CD4-positive, alpha-beta T cell treated with Interleukin-15 for 1 hour (primary cell): ENCODE data around the gene MT1HL1.

Source experiments
- DNase-seq: peaks from one replicate; pipeline ENCODE4 v3.0.0-alpha.2; 2020

The MT1HL1 gene

DNA sequence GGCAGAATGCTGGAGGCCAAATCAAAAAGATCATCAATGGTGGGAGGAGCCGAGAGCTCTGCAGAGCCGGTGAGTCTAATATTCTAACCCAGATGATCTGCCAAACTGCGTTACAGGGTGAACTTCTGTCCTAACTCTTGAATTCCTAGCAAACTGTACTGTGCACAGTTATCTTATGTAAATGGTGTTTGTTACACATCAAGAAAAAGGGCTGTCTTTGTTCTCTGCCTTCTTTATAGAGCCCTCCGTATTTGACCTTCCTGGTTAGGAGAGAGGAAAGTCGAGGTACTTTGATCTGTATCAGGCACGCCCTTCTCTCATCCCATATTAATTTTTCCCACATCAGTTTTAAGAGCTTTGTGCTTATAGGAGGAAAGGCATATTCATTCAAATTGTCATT lies 37.6 kb downstream of the MT1HL1 start:
- no peak for DNase-seq

DNA sequence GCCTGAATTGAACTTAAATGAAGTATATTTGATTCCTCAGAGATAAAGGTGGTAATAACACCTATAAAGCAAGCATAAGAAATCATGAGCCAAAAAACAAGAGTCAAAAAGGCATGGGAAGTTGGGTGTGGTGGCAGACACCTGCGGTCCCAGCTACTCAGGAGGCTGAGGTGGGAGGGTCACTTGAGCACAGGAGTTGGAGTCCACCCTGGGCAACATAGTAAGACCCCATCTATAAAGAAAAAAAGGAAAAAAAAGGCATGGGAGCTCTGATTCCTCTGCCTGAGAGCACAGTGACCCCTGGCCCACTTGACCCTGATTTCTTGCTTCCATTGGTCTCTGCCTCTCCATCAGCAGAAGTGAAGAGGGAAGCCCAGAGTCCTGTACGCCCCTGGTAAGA lies 40.3 kb downstream of the MT1HL1 start:
- no peak for DNase-seq

GRCh38 chr1:236959112-236959511 lies 45.1 kb downstream of the MT1HL1 start:
- no peak for DNase-seq

- no peak for DNase-seq
These were observed 47.0 kb downstream of the MT1HL1 start for GRCh38 chr1:236957235-236957634.
